ENCODE data around the gene B4GALNT1.

DNA sequence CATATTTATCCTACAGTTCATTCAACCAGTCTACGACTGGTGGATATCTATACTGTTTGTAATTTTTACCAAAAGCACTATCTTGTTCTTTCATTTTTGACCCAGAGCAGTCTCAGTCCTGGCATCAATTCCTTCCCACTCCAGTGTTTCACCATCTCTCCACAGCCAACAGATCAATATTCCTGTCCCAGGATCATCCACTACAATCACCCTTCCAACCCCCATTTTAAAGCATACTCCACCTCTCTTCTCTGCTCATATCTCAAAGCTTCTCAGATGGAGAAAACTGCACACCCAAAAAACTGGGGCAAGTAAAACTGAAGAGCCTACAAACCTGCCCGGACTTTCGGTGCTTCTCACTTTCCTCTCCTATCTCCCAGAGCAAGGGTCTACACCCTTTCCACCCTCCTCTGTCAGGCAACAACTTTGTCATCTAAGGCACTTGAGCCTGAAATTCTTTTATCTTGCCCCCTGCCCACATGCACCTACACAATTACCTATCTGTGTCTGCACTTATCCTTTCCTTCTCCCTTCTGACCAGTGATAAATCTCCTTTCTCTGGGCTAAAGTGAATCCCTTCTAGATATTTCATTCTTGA lies 46.1 kb downstream of the B4GALNT1 start:
- no peak for TF ChIP-seq CTCF (IDR thresholded peaks at IDR 0.05)
- TF ChIP-seq POLR2A (IDR thresholded peaks at IDR 0.05): no peak

Measured in esophagus squamous epithelium (tissue), 4 donors.